SK-N-SH (cell line): ENCODE data around the gene VDR. TPM values are rescaled to one million over a fixed set of nuclear protein-coding genes. Genes with fewer than 3 reads are reported as not detected.

Experiments used
- CTCF ChIA-PET: fragments of 300-600, 350-600 bp; formaldehyde crosslinking; extraction: SDS; loops from one replicate; lab custom pipeline; 2021; lab: Yijun Ruan, JAX
- POLR2A ChIA-PET: fragments of 350-600 bp; sonication (Branson Sonifier 250); formaldehyde crosslinking; extraction: SDS; loops from one replicate; lab custom pipeline; 2020; ENCODE audit warnings: antibody characterized with exemption, inconsistent platforms; lab: Yijun Ruan, JAX
- DNase-seq: peaks from one replicate; pipeline ENCODE4 v3.0.0; 2012
- H2AFZ ChIP-seq: fragments of 200-600 bp; sonication (generic); 2 replicates; pipeline ENCODE4 v1.8.1; 2016; ENCODE audit warnings: antibody characterized with exemption, mild to moderate bottlenecking, low read depth
- H3F3A ChIP-seq: fragments of 200-600 bp; sonication (generic); replicated peaks from 2 replicates; pipeline ENCODE3; 2016; ENCODE audit warnings: antibody characterized with exemption, mild to moderate bottlenecking; ENCODE audit not compliant: insufficient read depth
- H3K27ac ChIP-seq, 2 experiments: fragments of 200-500 bp in 1 of 2; fragments of 200-600 bp in 1 of 2; sonication (Bioruptor generic) in 1 of 2; sonication (generic), shearing (Covaris generic) in 1 of 2; 2 replicates each; pipeline versions ENCODE4 v1.5.1 to v1.6.1; 2014 to 2016; ENCODE audit warnings: low read depth in 2 of 2, inconsistent platforms in 1 of 2, low read length in 1 of 2, mild to moderate bottlenecking in 1 of 2, mixed read lengths in 1 of 2
- H3K27me3 ChIP-seq: fragments of 200-600 bp; sonication (generic), shearing (Covaris generic); 2 replicates; pipeline ENCODE4 v1.6.1; 2016; ENCODE audit warnings: mixed run types; ENCODE audit not compliant: insufficient read depth
- H3K36me3 ChIP-seq, 2 experiments: fragments of 200-500 bp in 1 of 2; fragments of 200-600 bp in 1 of 2; sonication (Bioruptor generic) in 1 of 2; sonication (generic) in 1 of 2; replicated peaks in 1 of 2; 2 replicates each; pipeline versions ENCODE3 to v1.5.1; 2014 to 2016; ENCODE audit warnings: low read length in 1 of 2, mild to moderate bottlenecking in 1 of 2; ENCODE audit not compliant: insufficient read depth in 2 of 2, control insufficient read depth in 1 of 2
- H3K4me1 ChIP-seq, 2 experiments: fragments of 200-500 bp in 1 of 2; fragments of 200-600 bp in 1 of 2; sonication (Bioruptor generic) in 1 of 2; sonication (generic), shearing (Covaris generic) in 1 of 2; 2 replicates each; pipeline versions ENCODE4 v1.5.1 to v1.6.1; 2014 to 2016; ENCODE audit warnings: low read depth in 1 of 2, low read length in 1 of 2, mixed run types in 1 of 2; ENCODE audit not compliant: insufficient read depth in 2 of 2, control insufficient read depth in 1 of 2
- H3K4me2 ChIP-seq: fragments of 200-600 bp; sonication (generic), shearing (Covaris generic); 2 replicates; pipeline ENCODE4 v1.6.1; 2017; ENCODE audit warnings: mixed run types
- H3K4me3 ChIP-seq, 2 experiments: fragments of 200-500 bp in 1 of 2; fragments of 200-600 bp in 1 of 2; sonication (Bioruptor generic) in 1 of 2; sonication (generic), shearing (Covaris generic) in 1 of 2; 2 replicates each; pipeline versions ENCODE4 v1.5.1 to v1.8.1; 2014 to 2016; ENCODE audit warnings: low read depth in 2 of 2, inconsistent platforms in 1 of 2, low read length in 1 of 2, mild to moderate bottlenecking in 1 of 2, mixed read lengths in 1 of 2, moderate library complexity in 1 of 2
- H3K79me2 ChIP-seq: fragments of 200-600 bp; sonication (generic); 2 replicates; pipeline ENCODE4 v1.8.1; 2017; ENCODE audit warnings: mild to moderate bottlenecking; ENCODE audit not compliant: insufficient read depth
- H3K9ac ChIP-seq: fragments of 200-600 bp; sonication (generic); 2 replicates; pipeline ENCODE4 v1.6.1; 2017; ENCODE audit warnings: mixed run types
- H3K9me2 ChIP-seq: fragments of 200-600 bp; sonication (generic); 2 replicates; pipeline ENCODE4 v1.6.1; 2017; ENCODE audit warnings: mixed run types
- H3K9me3 ChIP-seq: fragments of 200-600 bp; sonication (generic); 2 replicates; pipeline ENCODE4 v1.6.1; 2017; ENCODE audit warnings: mixed run types, mild to moderate bottlenecking, moderate library complexity
- H4K20me1 ChIP-seq: fragments of 200-600 bp; sonication (generic); 2 replicates; pipeline ENCODE4 v1.6.1; 2017; ENCODE audit warnings: mild to moderate bottlenecking, mixed run types; ENCODE audit not compliant: insufficient read depth
- CTCF ChIP-seq: fragments of 200-600 bp; sonication (generic); IDR thresholded peaks from 2 replicates; pipeline ENCODE4 v1.6.1; 2017; ENCODE audit warnings: antibody characterized with exemption, mild to moderate bottlenecking, moderate library complexity
- ELF1 ChIP-seq: IDR thresholded peaks from 2 replicates; pipeline ENCODE4 v1.4.0; 2012
- EP300 ChIP-seq, 2 experiments: IDR thresholded peaks; 2 replicates each; pipeline versions ENCODE4 v1.4.0 to v1.6.1; 2012; ENCODE audit warnings: borderline replicate concordance in 1 of 2, low read depth in 1 of 2, low read length in 1 of 2
- EZH2phosphoT487 ChIP-seq: fragments of 200-600 bp; sonication (generic); IDR thresholded peaks from 2 replicates; pipeline ENCODE4 v1.6.1; 2017; ENCODE audit warnings: low read depth, mixed run types, mild to moderate bottlenecking, antibody characterized with exemption, moderate library complexity, borderline replicate concordance
- FOSL2 ChIP-seq: IDR thresholded peaks from 2 replicates; pipeline ENCODE4 v1.4.0; 2012; ENCODE audit warnings: low read depth, mild to moderate bottlenecking, moderate library complexity, borderline replicate concordance
- GATA2 ChIP-seq: sonication (generic); formaldehyde crosslinking; IDR thresholded peaks from 2 replicates; pipeline ENCODE4 v1.5.0; 2020; ENCODE audit warnings: mild to moderate bottlenecking, missing genetic modification reagents
- JUND ChIP-seq: IDR thresholded peaks from 2 replicates; pipeline ENCODE4 v1.4.0; 2012
- MAX ChIP-seq: IDR thresholded peaks from 2 replicates; pipeline ENCODE4 v1.4.0; 2012; ENCODE audit warnings: low read depth
- NFIC ChIP-seq: IDR thresholded peaks from 2 replicates; pipeline ENCODE4 v1.4.0; 2012; ENCODE audit warnings: borderline replicate concordance
- NRF1 ChIP-seq: IDR thresholded peaks from 2 replicates; pipeline ENCODE4 v1.6.1; 2012; ENCODE audit warnings: low read depth, mild to moderate bottlenecking, low read length
- PBX3 ChIP-seq: IDR thresholded peaks from 2 replicates; pipeline ENCODE4; 2012
- RAD21 ChIP-seq: IDR thresholded peaks from 2 replicates; pipeline ENCODE4 v1.6.1; 2012; ENCODE audit warnings: mild to moderate bottlenecking, low read length
- RCOR1 ChIP-seq: fragments of 150-350 bp; IDR thresholded peaks from 2 replicates; pipeline ENCODE4 v1.6.1; 2017; ENCODE audit warnings: antibody characterized with exemption, low read length
- RXRA ChIP-seq: IDR thresholded peaks from 2 replicates; pipeline ENCODE4 v1.4.0; 2012; ENCODE audit warnings: low read depth, mild to moderate bottlenecking, borderline replicate concordance
- SIN3A ChIP-seq: IDR thresholded peaks from 2 replicates; pipeline ENCODE4 v1.6.1; 2012; ENCODE audit warnings: low read depth, mild to moderate bottlenecking, low read length, moderate library complexity, borderline replicate concordance
- SMC3 ChIP-seq: IDR thresholded peaks from 2 replicates; pipeline ENCODE4 v1.6.1; 2012; ENCODE audit warnings: low read depth, low read length, improper control_type of control experiment
- TCF12 ChIP-seq: IDR thresholded peaks from 2 replicates; pipeline ENCODE4 v1.4.0; 2012
- YY1 ChIP-seq: IDR thresholded peaks from 2 replicates; pipeline ENCODE4 v1.4.0; 2012; ENCODE audit warnings: low read depth, mild to moderate bottlenecking
- ZBTB33 ChIP-seq: IDR thresholded peaks from 2 replicates; pipeline ENCODE4 v1.4.0; 2012; ENCODE audit warnings: low read depth, borderline replicate concordance
- WGBS: methylation state at CpG from one replicate; pipeline ENCODE4 v1.1.6; 2017; ENCODE audit warnings: low lambda C conversion rate; 5-methylcytosine and 5-hydroxymethylcytosine counted together
- polyA plus RNA-seq, 3 experiments: library from polyadenylated mRNA; depleted of rRNA; stranded (reverse); fragments of >200 nt; gene quantifications; 2 replicates each; pipeline ENCODE4 v1.2.3, GENCODE V29; 2012

VDR gene
- polyA plus RNA-seq (2012; rRNA removed), result 0.29 and 0.33 TPM in 2 replicates
- 0.12 and 0.17 TPM in 2 replicates for polyA plus RNA-seq (2012; cell fraction: cytosol; rRNA removed)
- 0.20 and 0.50 TPM in 2 replicates for polyA plus RNA-seq (2012; cell fraction: nucleus; rRNA removed)

GRCh38 chr12:47904713-47905709, at the start of gene VDR:
Gene VDR, minus strand, starts transcription at chr12:47904994. Its CDS starts 25,881 bp downstream, at chr12:47879113.
- DNase-seq, result peak; percentile 93
- CTCF ChIA-PET, result interaction anchor here (0.6 to 4.1 kb wide), 44 partner anchors 9 to 791 kb away, joined by 3 to 70 read pairs (median 4); partner anchors contain the start of gene TMEM106C
- no peak within 1 kb of the TSS; a peak in 1 of 4 replicates for H3K27ac ChIP-seq
- H3K9me3 ChIP-seq, result no peaks in the 10 kb centered on the region
- peak within 1 kb of the TSS; percentile 91 for H2AFZ ChIP-seq
- peak within 1 kb of the TSS; percentile 51 to 73 for H3K4me3 ChIP-seq
- H4K20me1 ChIP-seq, result no peaks in the 10 kb centered on the region
- H3K27me3 ChIP-seq, result peaks cover 11% of the 10 kb centered on the region
- peaks cover 7 to 18% of the 10 kb centered on the region in 2 experiments; a peak in 2 of 4 replicates for H3K4me1 ChIP-seq
- H3K9me2 ChIP-seq, result no peaks in the 10 kb centered on the region
- H3F3A ChIP-seq, result peaks cover 4% of the 10 kb centered on the region
- POLR2A ChIA-PET, result interaction anchor here (1.3 kb wide), 1 partner anchor 200 kb away, joined by 5 read pairs; the partner anchor contains the start of gene SENP1
- TF ChIP-seq RAD21 (peak; percentile 63), CTCF (peak; percentile 44), SMC3 (peak; percentile 47), SIN3A (no peak), RCOR1 (no peak), MAX (peak; percentile 57; the same call in 1 of the 2 replicates)
- TF ChIP-seq, all 33 proteins: peak for 4
- H3K79me2 ChIP-seq, result no peaks in the 10 kb centered on the region
- H3K9ac ChIP-seq, result no peak within 1 kb of the TSS
- no peaks in the 10 kb centered on the region for H3K36me3 ChIP-seq
- peak within 1 kb of the TSS; percentile 98 for H3K4me2 ChIP-seq
- 9% methylated on average over 37 of the region's 79 CpGs for WGBS

- H3K36me3 ChIP-seq, result no peaks in the 10 kb centered on the region
- no peak overlapping the region for H3K27ac ChIP-seq
- peaks cover 5% of the 10 kb centered on the region; the same call in 1 of the 2 replicates for H3K27me3 ChIP-seq
- no peaks in the 10 kb centered on the region for H4K20me1 ChIP-seq
- H3K9ac ChIP-seq, result no peak overlapping the region
- ChIA-PET POLR2A (interaction anchor here (1.0 kb wide), 1 partner anchor 63 kb away, joined by 3 read pairs; no protein-coding TSS in a partner anchor), CTCF (interaction anchor here (0.7 to 7.1 kb wide), 3 partner anchors 9 to 117 kb away, joined by 3 to 89 read pairs (median 4); partner anchors contain the start of gene TMEM106C)
- no peaks in the 10 kb centered on the region for H3K9me3 ChIP-seq
- H3K9me2 ChIP-seq, result no peaks in the 10 kb centered on the region
- H3K4me3 ChIP-seq, result no peak overlapping the region
- H3K79me2 ChIP-seq, result no peaks in the 10 kb centered on the region
- DNase-seq, result no peak
- no peak overlapping the region for H3K4me2 ChIP-seq
- peaks cover 0 to 12% of the 10 kb centered on the region in 2 experiments; a peak in 1 of 4 replicates for H3K4me1 ChIP-seq
- H3F3A ChIP-seq, result no peaks in the 10 kb centered on the region
- no peak overlapping the region for H2AFZ ChIP-seq
- 84% methylated on average over 7 of the region's 8 CpGs for WGBS
- TF ChIP-seq PBX3 (no peak), NFIC (no peak), YY1 (no peak), GATA2 (CRISPR knock-in tag) (no peak), TCF12 (no peak), ZBTB33 (no peak), EP300 (IDR thresholded peaks at IDR 0.05; ENCODE audit: borderline replicate concordance in 1 of 2, low read depth in 1 of 2, low read length in 1 of 2) (no peak), RXRA (no peak), MAX (no peak), RAD21 (no peak), NRF1 (no peak), SMC3 (no peak), EZH2phosphoT487 (no peak), ELF1 (no peak), JUND (no peak), FOSL2 (no peak)
Observed at GRCh38 chr12:47954058-47954457, 49.3 kb upstream of the VDR start.
